ENCODE results near the gene PCYOX1L. TPM values are rescaled to one million over a fixed set of nuclear protein-coding genes. Genes with fewer than 3 reads are reported as not detected.

PCYOX1L gene
- polyA plus RNA-seq, 2 of the 4 experiments (the other 2 are of a cell fraction), result 2.1 to 6.7 TPM

DNA sequence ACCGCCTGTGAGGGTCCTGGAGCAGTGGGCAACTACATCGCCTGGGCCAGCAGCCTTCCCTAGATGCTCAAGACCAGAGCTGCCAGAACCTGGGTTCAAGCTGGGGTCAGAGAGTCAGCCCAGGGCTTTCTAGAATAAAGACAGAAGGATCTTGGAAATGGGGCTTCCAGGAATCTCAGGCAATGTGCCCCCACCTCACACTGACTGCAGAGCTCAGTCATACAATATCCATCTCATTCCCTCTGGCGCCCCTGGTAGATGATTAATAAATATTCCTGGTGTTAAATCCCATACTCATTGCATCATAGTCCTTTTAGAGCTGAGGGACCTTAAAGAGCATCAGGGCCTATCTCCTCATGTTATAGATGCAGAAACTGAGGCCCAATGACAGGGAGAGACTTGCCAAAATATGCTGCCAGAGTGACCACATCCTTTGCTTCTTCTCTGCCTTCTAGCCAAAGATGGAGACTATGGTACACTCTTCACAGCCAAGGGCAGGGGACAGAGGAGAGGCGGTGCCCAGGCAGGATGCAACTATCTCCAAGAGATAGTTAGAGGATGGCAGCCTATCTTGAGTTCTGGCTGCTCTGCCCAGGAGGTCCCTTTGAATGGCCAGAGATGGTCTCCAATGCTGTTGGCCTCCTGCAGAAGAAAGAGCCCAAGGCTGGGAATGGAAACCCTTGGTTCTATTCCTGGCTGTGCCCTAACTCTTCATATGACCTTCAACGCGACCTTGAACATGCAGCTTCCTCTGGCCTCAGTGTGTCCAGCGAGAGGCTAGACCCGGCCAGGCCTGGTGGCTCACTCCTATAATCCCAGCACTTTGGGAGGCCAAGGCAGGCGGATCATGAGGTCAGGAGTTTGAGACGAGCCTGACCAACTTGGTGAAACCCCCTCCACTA, 57.5 kb downstream of the PCYOX1L start:
- peak in 1 of 2 experiments; percentile 56; a peak in 2 of 4 replicates for TF ChIP-seq CEBPB (IDR thresholded peaks at IDR 0.05)
- no peak for TF ChIP-seq JUN (IDR thresholded peaks at IDR 0.05)
- WGBS (ENCODE audit: missing lambda C conversion rate), result 58% methylated on average over 10 of the region's 10 CpGs
- H3K4me1 ChIP-seq, result peaks cover 21% of the 10 kb centered on the region
- no peaks in the 10 kb centered on the region for H3K9me3 ChIP-seq
- POLR2A ChIA-PET, result no interaction called here
- CTCF ChIA-PET, result interaction anchor here (0.5 to 52.1 kb wide), 9 partner anchors 16 to 151 kb away, joined by 3 to 1709 read pairs (median 5); partner anchors contain the start of genes IL17B and PCYOX1L
- no peak for DNase-seq (ENCODE audit: low read depth in 1 of 2, low spot score in 1 of 2)
- no peak for FAIRE-seq
- peak in 1 of 2 experiments; percentile 53; a peak in 3 of 6 replicates for ATAC-seq
- H3K4me2 ChIP-seq, result peak overlapping the region; percentile 56
- H3K27ac ChIP-seq, result peak overlapping the region; percentile 52 to 79
- H3K4me3 ChIP-seq, result no peak overlapping the region

DNA sequence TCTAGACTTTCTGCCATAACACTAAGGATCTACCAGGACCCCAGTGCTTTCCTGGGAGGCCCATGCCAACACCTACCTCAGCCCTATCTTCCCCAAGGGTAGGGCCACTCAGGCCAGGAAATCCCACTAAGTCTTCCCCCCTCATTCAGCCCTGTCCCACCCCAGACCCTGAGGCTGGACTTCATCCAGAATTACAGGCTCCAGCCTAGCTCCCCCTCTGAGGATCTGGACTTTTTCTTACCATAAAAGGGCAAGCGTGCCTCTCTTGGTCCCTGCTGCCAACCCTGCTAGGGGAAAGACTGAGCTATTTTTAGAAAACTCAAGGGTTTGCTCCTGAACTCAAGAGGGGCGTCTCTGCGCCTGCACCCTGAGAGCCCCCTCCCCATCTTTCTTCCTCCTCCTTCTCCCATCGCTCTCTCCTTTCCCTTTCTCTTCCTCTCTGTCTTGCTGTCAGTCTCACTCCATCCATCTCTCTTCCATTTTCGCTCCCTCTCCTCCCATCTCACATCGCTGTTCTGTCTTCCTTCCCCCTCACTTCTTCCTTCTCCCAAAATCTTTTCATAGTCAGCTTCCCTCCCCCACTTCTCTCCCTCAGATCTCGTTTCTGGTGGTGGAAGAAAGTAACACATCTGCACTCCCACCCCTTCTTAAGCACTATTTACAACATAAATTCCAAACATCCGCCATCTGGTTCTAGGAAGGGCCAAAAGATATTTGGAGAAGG, 59.3 kb downstream of the PCYOX1L start:
- no peak for FAIRE-seq
- ATAC-seq, result no peak
- Histone ChIP-seq H3K4me3 (no peak overlapping the region), H3K27ac (peak overlapping the region in 1 of 2 experiments; percentile 79; a peak in 2 of 6 replicates), H3K4me1 (peaks cover 21% of the 10 kb centered on the region), H3K9me3 (no peaks in the 10 kb centered on the region), H3K4me2 (no peak overlapping the region)
- CTCF ChIA-PET, result interaction anchor here (0.6 to 52.1 kb wide), 6 partner anchors 16 to 188 kb away, joined by 3 to 1709 read pairs (median 5); partner anchors contain the start of genes IL17B and PCYOX1L
- POLR2A ChIA-PET, result no interaction called here
- WGBS (ENCODE audit: missing lambda C conversion rate), result 79% methylated on average over 8 of the region's 8 CpGs
- TF ChIP-seq HOXB5 (CRISPR knock-in tag; IDR thresholded peaks at IDR 0.05), result no peak
- TF ChIP-seq SMC3 (IDR thresholded peaks at IDR 0.05), result no peak
- no peak for TF ChIP-seq POLR2AphosphoS2 (conservative IDR thresholded peaks at IDR 0.05; ENCODE audit: low read length)
- no peak for TF ChIP-seq HEYL (CRISPR knock-in tag; IDR thresholded peaks at IDR 0.05)
- TF ChIP-seq MAFK (IDR thresholded peaks at IDR 0.05; ENCODE audit: partially characterized antibody), result no peak
- no peak for TF ChIP-seq EHMT2 (IDR thresholded peaks at IDR 0.05; ENCODE audit: low read depth)
- TF ChIP-seq RNF2 (IDR thresholded peaks at IDR 0.05; ENCODE audit: borderline replicate concordance, low read depth), result no peak
- no peak for TF ChIP-seq SREBF2 (IDR thresholded peaks at IDR 0.05)
- TF ChIP-seq JUN (IDR thresholded peaks at IDR 0.05), result no peak
- no peak for DNase-seq (ENCODE audit: low read depth in 1 of 2, low spot score in 1 of 2)

DNA sequence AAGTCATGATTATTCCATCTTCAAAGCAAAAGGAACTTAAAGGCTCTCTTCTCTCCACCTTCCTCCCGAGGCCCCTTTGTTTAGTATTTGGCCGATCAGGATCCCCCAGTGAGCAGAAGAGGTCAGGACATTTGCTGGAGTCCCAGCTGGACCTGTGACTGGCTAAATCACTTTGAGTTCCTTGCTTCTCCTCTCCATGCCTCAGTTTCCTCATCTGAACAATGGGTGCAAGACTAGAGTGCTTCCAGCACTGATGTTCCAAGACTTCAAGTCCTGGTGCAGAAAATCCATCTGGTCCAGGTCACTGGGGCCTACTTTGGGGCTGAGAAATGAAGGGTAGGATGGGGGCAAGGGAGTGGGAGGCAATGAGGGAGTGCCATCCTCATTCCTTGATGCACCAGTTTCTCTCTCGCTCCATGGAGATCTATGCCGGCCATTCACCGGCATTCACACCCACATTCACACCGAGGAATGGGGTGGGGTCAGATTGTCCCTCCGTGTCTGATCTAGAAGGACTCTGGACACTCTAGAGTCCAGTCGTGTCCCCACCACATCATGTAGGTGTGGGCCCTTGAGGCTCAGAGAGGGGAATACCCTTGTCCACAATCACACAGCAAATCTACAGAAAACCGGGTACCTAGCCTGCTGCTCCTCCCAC, 60.0 kb downstream of the PCYOX1L start:
- TF ChIP-seq EHF (CRISPR knock-in tag; IDR thresholded peaks at IDR 0.05) (no peak), CHD4 (IDR thresholded peaks at IDR 0.05; ENCODE audit: borderline replicate concordance) (no peak), HEYL (CRISPR knock-in tag; IDR thresholded peaks at IDR 0.05) (no peak), RCOR1 (IDR thresholded peaks at IDR 0.05; ENCODE audit: low read depth, low read length) (no peak), CEBPB (IDR thresholded peaks at IDR 0.05) (no peak), HOXA7 (CRISPR knock-in tag; IDR thresholded peaks at IDR 0.05) (no peak), KDM5A (IDR thresholded peaks at IDR 0.05) (no peak), EHMT2 (IDR thresholded peaks at IDR 0.05; ENCODE audit: low read depth) (no peak), ZSCAN20 (CRISPR knock-in tag; IDR thresholded peaks at IDR 0.05) (no peak), NR3C1 (IDR thresholded peaks at IDR 0.05) (no peak), RARB (CRISPR knock-in tag; IDR thresholded peaks at IDR 0.05) (no peak), FOSL2 (IDR thresholded peaks at IDR 0.05) (no peak), FOSL2 (CRISPR knock-in tag; IDR thresholded peaks at IDR 0.05) (no peak), ZFP36 (IDR thresholded peaks at IDR 0.05; ENCODE audit: borderline replicate concordance, partially characterized antibody) (no peak), HOXB13 (CRISPR knock-in tag; IDR thresholded peaks at IDR 0.05; ENCODE audit: low read depth) (no peak)
- TF ChIP-seq, protein P1, sequence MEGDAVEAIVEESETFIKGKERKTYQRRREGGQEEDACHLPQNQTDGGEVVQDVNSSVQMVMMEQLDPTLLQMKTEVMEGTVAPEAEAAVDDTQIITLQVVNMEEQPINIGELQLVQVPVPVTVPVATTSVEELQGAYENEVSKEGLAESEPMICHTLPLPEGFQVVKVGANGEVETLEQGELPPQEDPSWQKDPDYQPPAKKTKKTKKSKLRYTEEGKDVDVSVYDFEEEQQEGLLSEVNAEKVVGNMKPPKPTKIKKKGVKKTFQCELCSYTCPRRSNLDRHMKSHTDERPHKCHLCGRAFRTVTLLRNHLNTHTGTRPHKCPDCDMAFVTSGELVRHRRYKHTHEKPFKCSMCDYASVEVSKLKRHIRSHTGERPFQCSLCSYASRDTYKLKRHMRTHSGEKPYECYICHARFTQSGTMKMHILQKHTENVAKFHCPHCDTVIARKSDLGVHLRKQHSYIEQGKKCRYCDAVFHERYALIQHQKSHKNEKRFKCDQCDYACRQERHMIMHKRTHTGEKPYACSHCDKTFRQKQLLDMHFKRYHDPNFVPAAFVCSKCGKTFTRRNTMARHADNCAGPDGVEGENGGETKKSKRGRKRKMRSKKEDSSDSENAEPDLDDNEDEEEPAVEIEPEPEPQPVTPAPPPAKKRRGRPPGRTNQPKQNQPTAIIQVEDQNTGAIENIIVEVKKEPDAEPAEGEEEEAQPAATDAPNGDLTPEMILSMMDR (IDR thresholded peaks at IDR 0.05), result no peak
- TF ChIP-seq, protein P2, sequence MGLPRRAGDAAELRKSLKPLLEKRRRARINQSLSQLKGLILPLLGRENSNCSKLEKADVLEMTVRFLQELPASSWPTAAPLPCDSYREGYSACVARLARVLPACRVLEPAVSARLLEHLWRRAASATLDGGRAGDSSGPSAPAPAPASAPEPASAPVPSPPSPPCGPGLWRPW (IDR thresholded peaks at IDR 0.05), result no peak
- DNase-seq (ENCODE audit: low read depth in 1 of 2, low spot score in 1 of 2) (no peak), FAIRE-seq (no peak), ATAC-seq (no peak)
- Histone ChIP-seq H3K4me2 (no peak overlapping the region), H3K4me3 (no peak overlapping the region), H3K9me3 (no peaks in the 10 kb centered on the region), H3K4me1 (peaks cover 26% of the 10 kb centered on the region), H3K27ac (no peak overlapping the region)
- 79% methylated on average over 9 of the region's 9 CpGs for WGBS (ENCODE audit: missing lambda C conversion rate)
- ChIA-PET CTCF (interaction anchor here (1.0 to 52.1 kb wide), 3 partner anchors 16 to 44 kb away, joined by 3 to 1709 read pairs (median 24); partner anchors contain the start of genes IL17B and PCYOX1L), POLR2A (no interaction called here)
